IMR-90 (cell line): ENCODE measurements around the gene KLHL29. TPM values are rescaled to one million over a fixed set of nuclear protein-coding genes. Genes with fewer than 3 reads are reported as not detected.

ENCODE experiments used
- ATAC-seq: fragments of 200-7000 bp; cut with Tn5 transposase; 2 replicates; pipeline ENCODE4 v1.9.1; 2020; ENCODE audit warnings: low read depth, mild to moderate bottlenecking, moderate library complexity
- BruUV-seq: library from RNA; stranded (reverse); fragments of 400-500 nt; replicated peaks from 2 replicates; lab custom pipeline; 2021; lab: Mats Ljungman, UMichigan
- CTCF ChIA-PET: fragments of 300-600 bp; formaldehyde crosslinking; extraction: SDS; loops from one replicate; lab custom pipeline; 2021; ENCODE audit warnings: antibody characterized with exemption; lab: Yijun Ruan, JAX
- POLR2A ChIA-PET: fragments of 300-600 bp; sonication (Branson Sonifier 250); formaldehyde crosslinking; loops from one replicate; lab custom pipeline; 2022; ENCODE audit warnings: antibody characterized with exemption; ENCODE audit not compliant: unreplicated experiment; lab: Charles Lee
- DNase-seq: peaks from one replicate; pipeline ENCODE4 v3.0.0; 2013
- H2AFZ ChIP-seq: replicated peaks from 2 replicates; pipeline ENCODE3; 2013; ENCODE audit warnings: low read length, mild to moderate bottlenecking; ENCODE audit not compliant: poor library complexity
- H2AK5ac ChIP-seq: 2 replicates; pipeline ENCODE4 v1.6.1; 2013; ENCODE audit warnings: low read depth, low read length, inconsistent platforms
- H2AK9ac ChIP-seq: replicated peaks from 2 replicates; pipeline ENCODE3; 2013; ENCODE audit warnings: mild to moderate bottlenecking, low read depth, low read length, moderate library complexity; ENCODE audit not compliant: poor library complexity
- H2BK120ac ChIP-seq: 2 replicates; pipeline ENCODE4 v1.6.1; 2013; ENCODE audit warnings: low read depth, low read length, inconsistent platforms
- H2BK15ac ChIP-seq: 3 replicates; pipeline ENCODE4 v1.6.1; 2013; ENCODE audit warnings: low read depth, low read length, inconsistent platforms
- H2BK20ac ChIP-seq: 2 replicates; pipeline ENCODE4 v1.6.1; 2013; ENCODE audit warnings: low read depth, mild to moderate bottlenecking, inconsistent platforms, low read length, moderate library complexity
- H2BK5ac ChIP-seq: 2 replicates; pipeline ENCODE4 v1.6.1; 2013; ENCODE audit warnings: mild to moderate bottlenecking, low read depth, low read length, inconsistent platforms; ENCODE audit not compliant: poor library complexity, severe bottlenecking
- H3K14ac ChIP-seq: replicated peaks from 2 replicates; pipeline ENCODE4 v1.6.1; 2013; ENCODE audit warnings: low read depth, low read length, inconsistent platforms
- H3K18ac ChIP-seq: 2 replicates; pipeline ENCODE4 v1.6.1; 2013; ENCODE audit warnings: low read depth, low read length, control low read depth
- H3K23ac ChIP-seq: 2 replicates; pipeline ENCODE4 v1.6.1; 2013; ENCODE audit warnings: low read depth, low read length, inconsistent platforms
- H3K27ac ChIP-seq: 2 replicates; pipeline ENCODE4 v1.5.1; 2013; ENCODE audit warnings: mild to moderate bottlenecking, control low read depth, low read length; ENCODE audit not compliant: insufficient read depth
- H3K27me3 ChIP-seq: 2 replicates; pipeline ENCODE4 v1.6.1; 2013; ENCODE audit warnings: low read length; ENCODE audit not compliant: control insufficient read depth, insufficient read depth
- H3K36me3 ChIP-seq: 2 replicates; pipeline ENCODE4 v1.6.1; 2013; ENCODE audit warnings: low read length, mixed read lengths; ENCODE audit not compliant: control insufficient read depth, insufficient read depth
- H3K4ac ChIP-seq: 2 replicates; pipeline ENCODE4 v1.6.1; 2013; ENCODE audit warnings: low read depth, low read length, inconsistent platforms
- H3K4me1 ChIP-seq: 2 replicates; pipeline ENCODE4 v1.6.1; 2013; ENCODE audit warnings: low read length, mixed read lengths; ENCODE audit not compliant: control insufficient read depth, insufficient read depth
- H3K4me2 ChIP-seq: 2 replicates; pipeline ENCODE4 v1.6.1; 2013; ENCODE audit warnings: low read depth, mild to moderate bottlenecking, control low read depth, low read length, moderate library complexity
- H3K4me3 ChIP-seq: 2 replicates; pipeline ENCODE4 v1.5.1; 2013; ENCODE audit warnings: low read depth, mild to moderate bottlenecking, control low read depth, low read length, moderate library complexity; ENCODE audit not compliant: insufficient read depth
- H3K56ac ChIP-seq: 2 replicates; pipeline ENCODE4 v1.6.1; 2013; ENCODE audit warnings: low read length, inconsistent platforms; ENCODE audit not compliant: insufficient read depth; ENCODE audit errors: extremely low read depth
- H3K79me1 ChIP-seq, 2 experiments: 2 replicates each; pipeline ENCODE4 v1.6.1; 2013; ENCODE audit warnings: low read length in 2 of 2, inconsistent platforms in 1 of 2, low read depth in 1 of 2
- H3K9ac ChIP-seq: 2 replicates; pipeline ENCODE4 v1.6.1; 2013; ENCODE audit warnings: low read depth, low read length, control low read depth
- H3K9me1 ChIP-seq: 2 replicates; pipeline ENCODE4 v1.6.1; 2013; ENCODE audit warnings: low read length, inconsistent platforms; ENCODE audit not compliant: insufficient read depth
- H3K9me3 ChIP-seq: 2 replicates; pipeline ENCODE4 v1.6.1; 2013; ENCODE audit warnings: low read length; ENCODE audit not compliant: control insufficient read depth, insufficient read depth
- H4K20me1 ChIP-seq: 2 replicates; pipeline ENCODE4 v1.6.1; 2013; ENCODE audit warnings: low read length, inconsistent platforms; ENCODE audit not compliant: insufficient read depth
- H4K5ac ChIP-seq: 2 replicates; pipeline ENCODE4 v1.6.1; 2013; ENCODE audit warnings: mild to moderate bottlenecking, low read depth, low read length, control low read depth
- H4K8ac ChIP-seq, 2 experiments: 2 replicates each; pipeline ENCODE4 v1.6.1; 2013; ENCODE audit warnings: low read depth in 2 of 2, low read length in 2 of 2, control low read depth in 1 of 2, inconsistent platforms in 1 of 2
- H4K91ac ChIP-seq: 2 replicates; pipeline ENCODE4 v1.6.1; 2013; ENCODE audit warnings: low read depth, low read length, inconsistent platforms; ENCODE audit not compliant: insufficient read depth
- CEBPB ChIP-seq: IDR thresholded peaks from 2 replicates; pipeline ENCODE4 v1.6.1; 2012; ENCODE audit warnings: low read depth, low read length, improper control_type of control experiment
- CHD1 ChIP-seq: IDR thresholded peaks from 2 replicates; pipeline ENCODE4 v1.6.1; 2012; ENCODE audit warnings: low read depth, low read length, improper control_type of control experiment
- MAFK ChIP-seq: IDR thresholded peaks from 2 replicates; pipeline ENCODE4 v1.6.1; 2012; ENCODE audit warnings: low read depth, low read length, improper control_type of control experiment
- MAZ ChIP-seq: IDR thresholded peaks from 2 replicates; pipeline ENCODE4 v1.6.1; 2012; ENCODE audit warnings: low read depth, mild to moderate bottlenecking, low read length, improper control_type of control experiment, moderate library complexity, borderline replicate concordance
- MXI1 ChIP-seq: IDR thresholded peaks from 2 replicates; pipeline ENCODE4 v1.6.1; 2012; ENCODE audit warnings: low read depth, mild to moderate bottlenecking, low read length, moderate library complexity, borderline replicate concordance
- NFE2L2 ChIP-seq: fragments of 150-350 bp; IDR thresholded peaks from 2 replicates; pipeline ENCODE4 v1.6.1; 2016; ENCODE audit warnings: low read depth, mild to moderate bottlenecking, low read length
- POLR2A ChIP-seq: IDR thresholded peaks from 2 replicates; pipeline ENCODE4 v1.6.1; 2012; ENCODE audit warnings: mild to moderate bottlenecking, low read depth, low read length
- RAD21 ChIP-seq: IDR thresholded peaks from 2 replicates; pipeline ENCODE4 v1.6.1; 2012; ENCODE audit warnings: low read length, improper control_type of control experiment
- RCOR1 ChIP-seq: IDR thresholded peaks from 2 replicates; pipeline ENCODE4 v1.6.1; 2012; ENCODE audit warnings: mild to moderate bottlenecking, low read length, improper control_type of control experiment; ENCODE audit not compliant: insufficient replicate concordance
- SMC3 ChIP-seq: fragments of 150-350 bp; IDR thresholded peaks from 2 replicates; pipeline ENCODE4 v1.6.1; 2016; ENCODE audit warnings: low read depth, mild to moderate bottlenecking, antibody characterized with exemption, low read length, moderate library complexity
- WGBS, 2 experiments: methylation state at CpG; one replicate each; pipeline versions ENCODE4 v1.1.5 to v1.1.7; 2013; ENCODE audit warnings: missing lambda C conversion rate in 2 of 2; ENCODE audit not compliant: insufficient read length in 1 of 2; ENCODE audit errors: extremely low coverage in 2 of 2; 5-methylcytosine and 5-hydroxymethylcytosine counted together
- dilution Hi-C: fragments of 300-500 bp; cut with HindIII; formaldehyde crosslinking; loops from one replicate; pipeline ENCODE4 v1.14.3; 2018; ENCODE audit warnings: low sequenced_read_pairs; ENCODE audit not compliant: unreplicated experiment
- in situ Hi-C: fragments of 300-500 bp; cut with MboI; formaldehyde crosslinking; loops from 3 replicates; pipeline ENCODE4 v1.14.3; 2019; ENCODE audit warnings: low sequenced_read_pairs, inconsistent platforms, mixed read lengths
- intact Hi-C: fragments of 100-400 bp; cut with micrococcal nuclease; formaldehyde crosslinking; loops from 2 replicates; pipeline ENCODE4 v1.10.0; 2022
- polyA plus RNA-seq, 3 experiments: library from polyadenylated mRNA; depleted of rRNA; stranded (reverse); fragments of >200 nt; gene quantifications; 2 replicates each; pipeline ENCODE4 v1.2.3, GENCODE V29; 2012; ENCODE audit warnings: low replicate concordance in 1 of 3
- total RNA-seq: library from RNA; depleted of rRNA; stranded (reverse); fragments of >200 nt; gene quantifications from 2 replicates; pipeline ENCODE4 v1.2.3, GENCODE V29; 2012
- TF ChIP-seq, protein P1 (sequence below): fragments of 150-350 bp; IDR thresholded peaks from 2 replicates; pipeline ENCODE4 v1.6.1; 2017; ENCODE audit warnings: mild to moderate bottlenecking, antibody characterized with exemption, low read length, low read depth
- TF ChIP-seq, protein P2 (sequence below): conservative IDR thresholded peaks from 2 replicates; pipeline ENCODE4 v1.5.1; 2012; ENCODE audit warnings: mild to moderate bottlenecking, low read depth, low read length, improper control_type of control experiment

KLHL29 gene
- total and polyA plus RNA-seq, 2 of the 4 experiments (the other 2 are of a cell fraction): 2.0 to 8.0 TPM

DNA sequence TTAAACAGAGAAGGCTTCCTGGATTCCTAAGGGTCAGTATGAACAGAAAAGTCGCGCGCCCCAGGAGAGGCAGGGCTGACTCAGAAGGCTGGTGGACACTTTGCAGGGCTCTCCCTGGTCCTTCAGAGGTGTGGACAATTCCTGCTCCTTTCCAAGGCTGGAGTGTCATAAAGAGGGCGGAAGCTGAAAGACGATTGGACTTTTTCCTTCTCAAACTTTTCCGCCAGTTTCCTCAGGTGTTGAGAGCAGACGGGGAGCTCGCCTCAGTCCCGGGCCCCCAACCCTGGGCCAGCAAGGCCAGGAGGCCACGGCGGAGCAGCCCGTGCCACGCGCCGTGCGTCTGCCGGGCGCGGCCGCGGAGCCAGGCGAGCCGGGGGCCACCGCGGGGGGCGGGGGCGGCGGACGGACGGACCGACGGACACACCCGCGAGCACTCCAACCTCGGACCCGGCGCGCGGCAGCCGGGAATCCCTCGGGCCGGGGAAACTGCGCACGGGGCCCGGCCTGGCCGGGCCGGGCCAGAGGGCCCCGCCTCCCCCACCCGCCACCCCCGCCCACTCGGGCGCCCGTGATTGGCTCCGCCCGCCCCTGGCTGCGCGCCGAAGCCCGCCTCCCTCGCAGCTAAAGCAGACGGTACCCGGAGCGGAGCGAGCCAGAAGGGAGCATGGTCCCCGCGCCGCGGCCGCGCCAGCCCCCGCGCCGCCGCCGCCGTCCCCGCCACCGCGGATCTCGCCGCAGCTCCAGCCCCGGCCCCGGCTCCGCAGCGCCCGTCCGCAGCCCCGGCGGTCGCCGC lies at the start of gene KLHL29 (continued):
- TF ChIP-seq MAFK: no peak
- no peak for TF ChIP-seq RCOR1
- TF ChIP-seq, protein P1, sequence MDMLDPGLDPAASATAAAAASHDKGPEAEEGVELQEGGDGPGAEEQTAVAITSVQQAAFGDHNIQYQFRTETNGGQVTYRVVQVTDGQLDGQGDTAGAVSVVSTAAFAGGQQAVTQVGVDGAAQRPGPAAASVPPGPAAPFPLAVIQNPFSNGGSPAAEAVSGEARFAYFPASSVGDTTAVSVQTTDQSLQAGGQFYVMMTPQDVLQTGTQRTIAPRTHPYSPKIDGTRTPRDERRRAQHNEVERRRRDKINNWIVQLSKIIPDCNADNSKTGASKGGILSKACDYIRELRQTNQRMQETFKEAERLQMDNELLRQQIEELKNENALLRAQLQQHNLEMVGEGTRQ: no peak
- TF ChIP-seq MAZ: no peak

DNA sequence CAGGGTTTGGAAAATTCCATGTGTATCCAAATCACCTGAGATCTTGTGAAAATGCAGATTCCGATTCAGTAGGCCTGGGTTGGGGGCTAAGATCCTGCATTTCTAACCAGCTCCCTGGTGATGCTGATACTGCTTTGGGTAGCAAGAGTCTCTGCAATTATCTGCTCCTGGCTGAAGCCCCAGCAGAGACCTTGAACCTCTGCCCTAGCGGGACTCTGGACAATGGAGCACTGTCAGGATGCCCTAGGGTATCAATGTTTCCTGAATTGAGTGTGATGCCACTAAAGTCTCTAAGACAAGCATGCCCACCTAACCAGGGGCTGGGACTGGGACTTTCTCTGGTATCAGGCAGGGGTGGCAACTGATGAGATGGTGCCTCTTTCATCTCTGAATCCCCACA lies 49.4 kb upstream of the KLHL29 start:
- no peak for ATAC-seq
- Histone ChIP-seq H3K4me1 (no peaks in the 10 kb centered on the region), H2AK5ac (no peak overlapping the region), H4K8ac (no peak overlapping the region), H3K9me3 (no peaks in the 10 kb centered on the region), H4K5ac (no peak overlapping the region), H3K14ac (no peak overlapping the region), H3K9me1 (no peaks in the 10 kb centered on the region), H2BK120ac (no peak overlapping the region), H2BK20ac (no peak overlapping the region), H3K23ac (no peak overlapping the region), H4K91ac (no peak overlapping the region), H3K9ac (no peak overlapping the region), H3K4ac (no peak overlapping the region), H2BK5ac (no peak overlapping the region), H3K36me3 (no peaks in the 10 kb centered on the region), H3K27ac (no peak overlapping the region), H2AFZ (no peak overlapping the region), H4K20me1 (no peaks in the 10 kb centered on the region), H2AK9ac (no peak overlapping the region), H3K4me2 (no peak overlapping the region), H3K79me1 (no peaks in the 10 kb centered on the region), H3K56ac (no peak overlapping the region), H3K18ac (no peak overlapping the region), H2BK15ac (no peak overlapping the region), H3K27me3 (peaks cover 20% of the 10 kb centered on the region), H3K4me3 (no peak overlapping the region)
- in situ Hi-C loops: no loop called here
- no peak for DNase-seq
- WGBS, 2 experiments: 40% methylated on average over 1 of the region's 2 CpGs; no CpG with 5 or more reads in 1 of the 2 experiments
- ChIA-PET POLR2A (no interaction called here), CTCF (no interaction called here)
- dilution Hi-C loops: no loop called here
- BruUV-seq: no TSS peak
- intact Hi-C loops: no loop called here
- TF ChIP-seq, protein P2, sequence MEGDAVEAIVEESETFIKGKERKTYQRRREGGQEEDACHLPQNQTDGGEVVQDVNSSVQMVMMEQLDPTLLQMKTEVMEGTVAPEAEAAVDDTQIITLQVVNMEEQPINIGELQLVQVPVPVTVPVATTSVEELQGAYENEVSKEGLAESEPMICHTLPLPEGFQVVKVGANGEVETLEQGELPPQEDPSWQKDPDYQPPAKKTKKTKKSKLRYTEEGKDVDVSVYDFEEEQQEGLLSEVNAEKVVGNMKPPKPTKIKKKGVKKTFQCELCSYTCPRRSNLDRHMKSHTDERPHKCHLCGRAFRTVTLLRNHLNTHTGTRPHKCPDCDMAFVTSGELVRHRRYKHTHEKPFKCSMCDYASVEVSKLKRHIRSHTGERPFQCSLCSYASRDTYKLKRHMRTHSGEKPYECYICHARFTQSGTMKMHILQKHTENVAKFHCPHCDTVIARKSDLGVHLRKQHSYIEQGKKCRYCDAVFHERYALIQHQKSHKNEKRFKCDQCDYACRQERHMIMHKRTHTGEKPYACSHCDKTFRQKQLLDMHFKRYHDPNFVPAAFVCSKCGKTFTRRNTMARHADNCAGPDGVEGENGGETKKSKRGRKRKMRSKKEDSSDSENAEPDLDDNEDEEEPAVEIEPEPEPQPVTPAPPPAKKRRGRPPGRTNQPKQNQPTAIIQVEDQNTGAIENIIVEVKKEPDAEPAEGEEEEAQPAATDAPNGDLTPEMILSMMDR: no peak
- TF ChIP-seq, protein P1: no peak
- TF ChIP-seq CHD1 (no peak), POLR2A (no peak), SMC3 (no peak), RAD21 (no peak), MAFK (no peak), CEBPB (no peak), NFE2L2 (no peak), MXI1 (no peak)
